Activated naive CD4-positive, alpha-beta T cell treated with anti-CD3 and anti-CD28 coated beads for 36 hours (primary cell): Measurements from ENCODE around the gene AK1. TPM values are rescaled to one million over a fixed set of nuclear protein-coding genes. Genes with fewer than 3 reads are reported as not detected.

Source experiments
- microRNA-seq: library from miRNA; unstranded; fragments of <30 nt; microRNA quantifications from one replicate; pipeline ENCODE4 v1.2.0, GENCODE V29; 2022; ENCODE audit warnings: borderline microRNAs expressed, borderline replicate concordance
- total RNA-seq, 2 experiments: library from RNA; stranded (reverse); gene quantifications; one replicate each; pipeline ENCODE4 v1.2.3, GENCODE V29; 2021

Gene AK1
- total RNA-seq, 2 experiments from 2014 or later = 11.8 to 11.9 TPM

Small RNAs within 50 kb of the gene (microRNA-seq; reads per million reads assigned to microRNA genes)
- not detected for gene MIR4672

Other genes with a start within 250 kb of the AK1 start
- under 1 TPM in 1 of 2 experiments, not detected in 1; 0.07 TPM for gene CFAP157, start 170.7 kb downstream of the AK1 start, total RNA-seq
- gene PTRH1, start 162.0 kb downstream of the AK1 start, total RNA-seq = 10 to 100 TPM; 23.3 to 24.1 TPM
- under 1 TPM; 0.50 to 0.79 TPM for gene TTC16, start 161.6 kb downstream of the AK1 start, total RNA-seq
- gene TOR2A, start 142.4 kb downstream of the AK1 start, total RNA-seq = 10 to 100 TPM; 11.8 to 12.7 TPM
- gene SH2D3C, start 99.0 kb downstream of the AK1 start, total RNA-seq = 10 to 100 TPM; 27.2 to 27.3 TPM
- 10 to 100 TPM; 64.6 to 73.6 TPM for gene CDK9, start 91.6 kb downstream of the AK1 start, total RNA-seq
- gene FPGS, start 74.8 kb downstream of the AK1 start, total RNA-seq = 10 to 100 TPM; 67.8 to 73.0 TPM
- 10 to 100 TPM; 10.5 to 11.6 TPM for gene ENG, start 23.0 kb downstream of the AK1 start, total RNA-seq
- gene ST6GALNAC6, start 21.9 kb upstream of the AK1 start, total RNA-seq = 10 to 100 TPM; 28.7 to 29.1 TPM
- 10 to 100 TPM; 22.3 to 24.6 TPM for gene ST6GALNAC4, start 39.4 kb upstream of the AK1 start, total RNA-seq
- 1 to 10 TPM; 1.1 to 1.8 TPM for gene PIP5KL1, start 53.1 kb upstream of the AK1 start, total RNA-seq
- 10 to 100 TPM; 41.6 to 43.4 TPM for gene DPM2, start 60.2 kb upstream of the AK1 start, total RNA-seq
- 10 to 100 TPM; 61.0 to 70.8 TPM for gene EEIG1, start 103.3 kb upstream of the AK1 start, total RNA-seq
- gene NAIF1, start 189.6 kb upstream of the AK1 start, total RNA-seq = 10 to 100 TPM; 12.3 to 12.8 TPM
- 10 to 100 TPM; 12.0 to 12.7 TPM for gene SLC25A25, start 190.6 kb upstream of the AK1 start, total RNA-seq